Measurements from ENCODE around the gene GPT2. TPM values are rescaled to one million over a fixed set of nuclear protein-coding genes. Genes with fewer than 3 reads are reported as not detected.

Gene GPT2
- 20.2 and 32.0 TPM in 2 replicates for total RNA-seq

GRCh38 chr16:46883690-46884512 is at the start of gene GPT2:
GPT2 (plus strand) TSS chr16:46884362; CDS start chr16:46884716, 354 bp downstream.

GRCh38 chr16:46973207-46973995 is 89.2 kb downstream of the GPT2 start, which contains the start of gene DNAJA2:
DNAJA2 (minus strand) TSS chr16:46973674; CDS start chr16:46973572, 102 bp downstream.

Other genes with a start within 250 kb of the GPT2 start
- 85.3 and 101 TPM in 2 replicates for gene VPS35, start 195.2 kb upstream of the GPT2 start, total RNA-seq
- 13.1 and 16.1 TPM in 2 replicates for gene ORC6, start 194.7 kb upstream of the GPT2 start, total RNA-seq
- under 0.01 and 0.18 TPM in 2 replicates for gene MYLK3, start 136.0 kb upstream of the GPT2 start, total RNA-seq
- 4.6 and 8.2 TPM in 2 replicates for gene C16orf87, start 53.2 kb upstream of the GPT2 start, total RNA-seq
- gene DNAJA2, start 89.3 kb downstream of the GPT2 start, total RNA-seq = 59.1 and 62.6 TPM in 2 replicates